ENCODE measurements around the gene HGS.

Gene HGS

DNA sequence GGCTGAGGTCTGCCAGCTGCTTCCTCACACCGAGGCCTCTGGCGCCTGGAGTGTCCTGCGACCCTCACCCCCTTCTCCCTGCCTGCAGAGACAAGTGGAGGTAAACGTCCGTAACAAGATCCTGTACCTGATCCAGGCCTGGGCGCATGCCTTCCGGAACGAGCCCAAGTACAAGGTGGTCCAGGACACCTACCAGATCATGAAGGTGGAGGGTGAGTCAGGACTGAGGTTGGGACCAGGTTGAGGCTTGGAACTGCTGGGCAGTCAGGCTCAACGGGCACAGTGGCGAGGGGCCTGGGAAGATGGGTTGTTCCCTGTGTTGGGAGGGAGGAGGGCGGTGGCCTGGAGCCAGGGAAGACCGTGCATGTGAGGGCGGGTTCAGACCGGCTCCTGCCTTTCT lies 4.8 kb downstream of the HGS start:
- DNase-seq: no peak

DNA sequence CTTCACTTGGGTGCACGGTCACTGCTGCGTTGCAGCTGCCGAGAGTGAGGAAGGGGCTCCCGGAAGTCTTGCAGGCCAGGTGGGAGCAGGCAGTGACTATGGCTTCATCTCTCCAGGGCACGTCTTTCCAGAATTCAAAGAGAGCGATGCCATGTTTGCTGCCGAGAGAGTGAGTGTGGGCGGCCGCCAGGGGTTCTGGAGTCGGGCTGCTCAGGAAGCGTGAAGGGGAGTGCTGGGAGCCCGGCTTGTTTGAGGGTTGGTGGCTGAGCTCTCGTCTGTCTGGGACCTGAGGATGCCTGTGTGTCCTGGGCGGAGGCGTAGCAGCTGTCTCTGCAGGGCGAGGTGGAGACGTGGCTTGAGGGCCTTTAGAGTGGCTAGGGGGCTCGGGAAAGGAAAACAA lies 6.3 kb downstream of the HGS start:
- no peak for DNase-seq

DNA sequence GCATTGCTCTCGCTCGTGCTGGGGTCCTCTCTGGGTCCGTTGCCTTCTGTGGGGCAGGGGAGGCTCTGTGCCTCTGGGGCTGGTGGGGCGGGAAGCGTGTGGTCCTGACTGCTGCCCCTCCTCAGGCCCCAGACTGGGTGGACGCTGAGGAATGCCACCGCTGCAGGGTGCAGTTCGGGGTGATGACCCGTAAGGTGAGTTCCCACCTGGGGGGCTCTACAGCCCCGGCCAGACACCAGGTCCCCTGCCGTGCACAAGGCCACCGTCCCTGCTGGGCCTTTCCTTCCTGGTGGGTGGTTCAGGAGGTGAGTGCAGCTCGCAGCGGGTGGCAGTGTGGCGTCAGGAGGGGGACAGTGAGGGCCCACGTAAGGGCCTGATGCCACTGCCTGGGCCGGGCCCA lies 6.7 kb downstream of the HGS start:
- DNase-seq: no peak

DNA sequence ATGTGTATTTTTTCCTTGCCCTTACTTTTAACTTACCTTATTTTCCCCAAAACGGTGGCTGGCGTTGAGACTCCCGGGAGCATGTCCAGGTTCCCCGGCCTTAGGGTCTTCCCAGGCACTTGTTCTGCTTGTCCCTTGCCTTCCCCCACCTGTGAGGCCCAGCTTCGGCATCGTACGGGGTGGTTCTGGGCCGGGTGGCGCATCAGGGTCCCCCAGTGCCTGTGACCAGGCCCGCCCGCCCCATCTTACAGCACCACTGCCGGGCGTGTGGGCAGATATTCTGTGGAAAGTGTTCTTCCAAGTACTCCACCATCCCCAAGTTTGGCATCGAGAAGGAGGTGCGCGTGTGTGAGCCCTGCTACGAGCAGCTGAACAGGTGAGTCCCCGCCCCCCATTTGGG lies 7.4 kb downstream of the HGS start:
- DNase-seq: no peak

- DNase-seq: no peak
These were observed 7.8 kb downstream of the HGS start for GRCh38 chr17:81691608-81692007.

GRCh38 chr17:81693509-81694210 lies 9.8 kb downstream of the HGS start:
- no peak for DNase-seq

DNA sequence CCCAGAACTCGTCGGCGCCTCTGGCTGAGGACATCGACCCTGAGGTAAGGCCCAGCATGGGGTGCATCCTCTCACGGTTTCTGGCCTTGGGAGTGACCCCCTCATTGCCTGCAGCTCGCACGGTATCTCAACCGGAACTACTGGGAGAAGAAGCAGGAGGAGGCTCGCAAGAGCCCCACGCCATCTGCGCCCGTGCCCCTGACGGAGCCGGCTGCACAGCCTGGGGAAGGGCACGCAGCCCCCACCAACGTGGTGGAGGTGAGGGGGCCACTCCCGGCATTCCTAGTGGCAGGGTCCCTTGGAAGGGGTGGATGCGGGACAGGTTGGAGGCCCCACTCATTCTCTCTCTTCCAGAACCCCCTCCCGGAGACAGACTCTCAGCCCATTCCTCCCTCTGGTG lies 11.0 kb downstream of the HGS start:
- DNase-seq: no peak

- DNase-seq: no peak
These were observed 11.4 kb downstream of the HGS start for GRCh38 chr17:81695211-81695610.

DNA sequence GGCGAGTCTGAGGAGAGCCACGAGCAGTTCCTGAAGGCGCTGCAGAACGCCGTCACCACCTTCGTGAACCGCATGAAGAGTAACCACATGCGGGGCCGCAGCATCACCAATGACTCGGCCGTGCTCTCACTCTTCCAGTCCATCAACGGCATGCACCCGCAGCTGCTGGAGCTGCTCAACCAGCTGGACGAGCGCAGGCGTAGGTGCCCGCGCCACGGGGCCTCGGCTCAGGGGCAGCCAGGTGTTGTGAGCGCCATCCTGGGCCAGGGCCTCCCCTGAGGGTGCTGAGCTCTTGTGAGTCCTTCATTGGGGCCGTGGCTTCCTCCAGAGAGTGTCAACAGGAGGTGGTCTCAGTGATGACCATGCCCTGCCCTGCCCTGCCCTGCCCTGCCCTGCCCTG lies 12.0 kb downstream of the HGS start:
- DNase-seq: no peak

DNA sequence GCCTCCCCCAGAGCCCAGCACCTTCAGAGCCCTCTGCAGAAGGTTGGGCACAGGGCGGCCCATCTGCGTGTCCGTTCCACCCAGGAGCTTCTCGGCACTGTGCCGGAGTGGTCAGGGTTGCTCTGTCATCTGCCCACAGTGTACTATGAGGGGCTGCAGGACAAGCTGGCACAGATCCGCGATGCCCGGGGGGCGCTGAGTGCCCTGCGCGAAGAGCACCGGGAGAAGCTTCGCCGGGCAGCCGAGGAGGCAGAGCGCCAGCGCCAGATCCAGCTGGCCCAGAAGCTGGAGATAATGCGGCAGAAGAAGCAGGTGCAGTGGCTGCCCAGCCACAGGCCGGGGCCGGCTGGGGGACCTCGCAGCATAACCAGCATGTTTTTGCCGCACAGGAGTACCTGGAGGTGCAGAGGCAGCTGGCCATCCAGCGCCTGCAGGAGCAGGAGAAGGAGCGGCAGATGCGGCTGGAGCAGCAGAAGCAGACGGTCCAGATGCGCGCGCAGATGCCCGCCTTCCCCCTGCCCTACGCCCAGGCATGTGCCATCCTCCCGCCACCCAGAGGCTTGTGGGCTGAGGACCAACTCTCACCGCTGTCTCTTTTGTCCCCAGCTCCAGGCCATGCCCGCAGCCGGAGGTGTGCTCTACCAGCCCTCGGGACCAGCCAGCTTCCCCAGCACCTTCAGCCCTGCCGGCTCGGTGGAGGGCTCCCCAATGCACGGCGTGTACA lies 12.6 kb downstream of the HGS start:
- no peak for DNase-seq

DNA sequence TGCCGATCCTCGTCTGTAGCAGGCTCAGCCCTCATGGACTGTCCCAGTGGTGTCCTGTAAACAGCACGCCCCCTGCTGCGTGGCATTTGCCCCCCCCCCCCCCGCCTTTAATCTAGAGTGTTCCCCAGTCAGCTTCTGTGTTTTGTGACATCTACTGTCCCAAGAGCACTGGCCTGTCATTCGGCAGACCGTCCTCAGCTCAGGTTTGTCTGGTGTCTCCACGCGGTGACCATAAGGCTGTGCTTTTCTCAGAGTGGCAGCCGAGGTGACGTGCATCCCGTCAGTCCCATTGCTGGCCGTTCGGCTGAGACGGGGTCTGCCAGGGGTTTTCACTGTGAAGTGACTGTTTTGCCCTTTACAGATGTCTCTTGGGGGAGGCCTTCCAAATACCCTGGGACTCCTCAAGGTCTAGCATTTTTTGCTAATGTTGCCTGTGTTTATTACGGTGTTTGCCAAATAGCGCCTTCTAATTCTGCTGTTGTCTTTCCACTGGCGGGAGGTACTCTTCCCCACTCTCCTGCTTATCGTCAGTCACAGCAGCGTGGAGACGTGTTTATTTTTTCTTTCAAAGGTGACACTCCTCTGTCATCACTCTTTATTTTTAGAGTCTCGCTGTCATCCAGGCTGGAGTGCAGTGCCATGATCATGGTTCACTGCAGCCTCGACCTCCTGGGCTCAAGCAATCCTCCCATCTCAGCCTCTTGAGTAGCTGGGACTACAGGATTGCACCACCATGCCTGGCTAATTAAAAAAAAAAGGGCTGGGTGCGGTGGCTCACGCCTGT lies 13.6 kb downstream of the HGS start:
- DNase-seq: no peak

GRCh38 chr17:81700353-81701287 lies 16.8 kb downstream of the HGS start:
- no peak for DNase-seq

- no peak for DNase-seq
These were observed 17.7 kb downstream of the HGS start for GRCh38 chr17:81701288-81702071.

GRCh38 chr17:81702934-81703746 lies 19.3 kb downstream of the HGS start, which contains the start of gene MRPL12:
TSS of gene MRPL12 (plus strand) at chr17:81703367. CDS start at chr17:81703502, 135 bp downstream.
- DNase-seq: peak; percentile 88

- DNase-seq: no peak
These were observed 20.2 kb downstream of the HGS start for GRCh38 chr17:81703747-81704654.

DNA sequence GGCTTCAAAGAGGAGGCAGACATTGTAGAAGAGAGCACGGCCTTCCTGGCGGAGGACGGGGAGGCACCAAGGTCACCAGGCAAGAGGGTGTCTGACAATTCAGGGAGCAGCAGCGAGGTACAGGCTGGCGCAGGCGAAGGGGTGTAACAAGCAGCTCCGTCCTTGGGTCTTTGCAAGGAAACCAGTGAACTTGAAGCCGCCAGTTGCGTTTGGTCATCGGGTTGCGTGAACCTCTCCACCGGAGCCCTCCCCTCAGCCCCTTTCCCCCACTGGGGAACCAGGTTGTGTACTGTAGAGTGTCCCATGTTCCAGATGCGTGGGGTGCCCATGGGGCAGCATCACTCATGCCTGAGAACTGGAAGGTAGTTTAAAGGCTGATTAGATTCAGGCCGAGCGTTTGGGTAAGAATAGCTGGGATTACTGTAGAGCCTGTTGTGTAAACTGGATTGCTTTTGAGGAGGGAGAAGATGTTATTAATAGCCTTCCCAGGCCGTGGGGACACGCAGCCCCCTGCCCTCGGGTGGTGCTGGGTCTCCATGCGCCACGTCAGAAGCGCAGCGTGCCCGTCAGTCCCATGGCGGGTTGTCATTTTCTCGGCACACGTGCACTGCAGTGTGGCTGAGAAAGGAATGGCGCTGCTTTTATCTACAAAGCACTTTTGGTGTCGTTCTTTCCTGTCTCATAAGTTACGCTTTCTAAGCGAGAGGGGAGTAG lies 21.9 kb downstream of the HGS start:
- DNase-seq: no peak

- no peak for DNase-seq
These were observed 22.4 kb downstream of the HGS start for GRCh38 chr17:81706232-81706611.

DNA sequence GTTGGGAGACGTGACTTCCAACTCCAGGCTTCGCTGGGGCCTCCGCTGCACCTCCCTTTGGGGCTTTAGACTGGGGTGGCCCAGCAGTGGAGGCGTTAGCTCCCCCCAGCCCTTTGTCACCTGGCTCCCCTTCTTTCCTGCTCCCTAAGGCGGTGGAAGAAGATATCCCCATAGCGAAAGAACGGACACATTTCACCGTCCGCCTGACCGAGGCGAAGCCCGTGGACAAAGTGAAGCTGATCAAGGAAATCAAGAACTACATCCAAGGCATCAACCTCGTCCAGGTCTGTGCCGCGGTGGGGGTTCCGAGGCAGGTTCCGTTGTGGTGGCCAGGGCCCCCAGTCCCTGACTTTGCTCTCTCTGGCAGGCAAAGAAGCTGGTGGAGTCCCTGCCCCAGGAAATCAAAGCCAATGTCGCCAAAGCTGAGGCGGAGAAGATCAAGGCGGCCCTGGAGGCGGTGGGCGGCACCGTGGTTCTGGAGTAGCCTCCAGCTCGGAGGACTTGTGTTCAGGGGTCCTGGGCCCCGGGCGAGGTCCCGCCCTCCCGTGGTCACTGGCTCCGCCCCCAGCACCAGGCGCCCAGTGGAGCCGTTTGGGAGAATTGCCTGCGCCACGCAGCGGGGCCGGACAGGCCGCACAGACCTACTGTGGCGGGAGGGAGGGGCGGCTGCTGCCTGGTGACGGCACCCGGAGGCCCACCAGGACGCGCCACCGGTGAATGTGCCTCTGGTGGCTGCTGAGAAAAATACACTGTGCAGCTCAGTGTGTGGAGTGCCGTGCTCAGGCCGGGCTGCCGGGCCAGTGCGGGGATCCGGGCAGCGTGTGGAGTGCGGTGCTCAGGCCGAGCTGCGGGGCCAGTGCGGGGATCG lies 23.2 kb downstream of the HGS start:
- DNase-seq: no peak

Data from NCI-H1105 treated with DMSO at 0.1 percent for 48 hours (cell line).